HEK293 (cell line): ENCODE data around the gene TNFSF13.
A peak's percentile ranks its signal among the peaks of the same experiment; 100 is the strongest.

Experiments
- CTCF ChIA-PET: fragments of 350-600 bp; formaldehyde crosslinking; extraction: SDS; loops from one replicate; lab custom pipeline; 2021; ENCODE audit warnings: antibody characterized with exemption; lab: Yijun Ruan, JAX
- POLR2A ChIA-PET: fragments of 300-600 bp; formaldehyde crosslinking; extraction: SDS; loops from one replicate; lab custom pipeline; 2020; ENCODE audit warnings: antibody characterized with exemption, inconsistent platforms; lab: Yijun Ruan, JAX
- H3K27ac ChIP-seq: fragments of 200-500 bp; sonication (Bioruptor generic); 2 replicates; pipeline ENCODE4 v1.5.1; 2014; ENCODE audit warnings: low read depth, low read length, control low read depth, inconsistent platforms; ENCODE audit errors: extremely low read depth
- H3K36me3 ChIP-seq, 2 experiments: fragments of 200-500 bp in 1 of 2; sonication (Bioruptor generic) in 1 of 2; 1 replicate in 1 of 2; 2 replicates in 1 of 2; pipeline ENCODE4 v1.5.1; 2014 to 2017; ENCODE audit warnings: inconsistent platforms in 2 of 2, low read length in 2 of 2; ENCODE audit not compliant: control insufficient read depth in 2 of 2, insufficient read depth in 1 of 2
- H3K4me1 ChIP-seq: fragments of 200-500 bp; sonication (Bioruptor generic); 2 replicates; pipeline ENCODE4 v1.5.1; 2014; ENCODE audit warnings: mild to moderate bottlenecking, low read length, inconsistent platforms; ENCODE audit not compliant: control insufficient read depth, insufficient read depth
- H3K4me3 ChIP-seq: 2 replicates; pipeline ENCODE4 v1.5.1; 2011; ENCODE audit warnings: low read depth, mild to moderate bottlenecking, control low read depth, low read length, moderate library complexity
- H3K9me3 ChIP-seq: fragments of 200-500 bp; sonication (Bioruptor generic); 2 replicates; pipeline ENCODE4 v1.5.1; 2014; ENCODE audit warnings: low read depth, low read length, inconsistent platforms; ENCODE audit not compliant: control insufficient read depth, insufficient read depth
- BCL11A ChIP-seq: fragments of 450-650 bp; formaldehyde crosslinking; IDR thresholded peaks from 2 replicates; pipeline ENCODE4 v1.5.1; 2016; ENCODE audit warnings: low read depth, missing biosample characterization, missing genetic modification characterization
- BCL11B ChIP-seq: fragments of 450-650 bp; formaldehyde crosslinking; IDR thresholded peaks from 2 replicates; pipeline ENCODE4 v1.5.1; 2016; ENCODE audit warnings: low read depth, missing biosample characterization, missing genetic modification characterization
- GLIS1 ChIP-seq: fragments of 450-650 bp; formaldehyde crosslinking; IDR thresholded peaks from 2 replicates; pipeline ENCODE4 v1.5.1; 2016; ENCODE audit warnings: missing biosample characterization, missing genetic modification characterization
- KLF10 ChIP-seq: fragments of 450-650 bp; IDR thresholded peaks from 2 replicates; pipeline ENCODE4 v1.5.1; 2018; ENCODE audit warnings: missing biosample characterization, mild to moderate bottlenecking, missing genetic modification characterization
- KLF16 ChIP-seq: fragments of 450-650 bp; formaldehyde crosslinking; IDR thresholded peaks from 2 replicates; pipeline ENCODE4 v1.5.1; 2017; ENCODE audit warnings: missing biosample characterization, missing genetic modification characterization
- OSR2 ChIP-seq: fragments of 450-650 bp; formaldehyde crosslinking; IDR thresholded peaks from 2 replicates; pipeline ENCODE4 v1.5.1; 2016; ENCODE audit warnings: missing biosample characterization, missing genetic modification characterization
- SALL2 ChIP-seq: fragments of 450-650 bp; formaldehyde crosslinking; IDR thresholded peaks from 2 replicates; pipeline ENCODE4 v1.5.0; 2017; ENCODE audit warnings: missing biosample characterization, mild to moderate bottlenecking, missing genetic modification characterization, borderline replicate concordance
- TRIM28 ChIP-seq: IDR thresholded peaks from 2 replicates; pipeline ENCODE4 v1.6.1; 2011; ENCODE audit warnings: low read length, control low read depth, borderline replicate concordance
- WT1 ChIP-seq: fragments of 450-650 bp; formaldehyde crosslinking; IDR thresholded peaks from 2 replicates; pipeline ENCODE4 v1.5.1; 2016; ENCODE audit warnings: missing biosample characterization, missing genetic modification characterization
- ZBTB17 ChIP-seq: fragments of 450-650 bp; formaldehyde crosslinking; IDR thresholded peaks from 2 replicates; pipeline ENCODE4 v1.5.1; 2016; ENCODE audit warnings: missing biosample characterization, missing genetic modification characterization
- ZNF10 ChIP-seq: fragments of 450-650 bp; formaldehyde crosslinking; IDR thresholded peaks from 2 replicates; pipeline ENCODE4 v1.5.1; 2017; ENCODE audit warnings: missing biosample characterization, missing genetic modification characterization
- ZNF157 ChIP-seq: fragments of 450-650 bp; formaldehyde crosslinking; IDR thresholded peaks from 2 replicates; pipeline ENCODE4 v1.5.1; 2016; ENCODE audit warnings: missing biosample characterization, missing genetic modification characterization
- ZNF2 ChIP-seq: fragments of 450-650 bp; formaldehyde crosslinking; IDR thresholded peaks from 2 replicates; pipeline ENCODE4 v1.5.1; 2016; ENCODE audit warnings: missing biosample characterization, missing genetic modification characterization
- ZNF202 ChIP-seq: fragments of 450-650 bp; formaldehyde crosslinking; IDR thresholded peaks from 2 replicates; pipeline ENCODE4 v1.5.1; 2016; ENCODE audit warnings: missing biosample characterization, missing genetic modification characterization, borderline replicate concordance
- ZNF211 ChIP-seq: fragments of 450-650 bp; formaldehyde crosslinking; IDR thresholded peaks from 2 replicates; pipeline ENCODE4 v1.5.1; 2016; ENCODE audit warnings: low read depth, missing biosample characterization, missing genetic modification characterization
- ZNF23 ChIP-seq: fragments of 450-650 bp; formaldehyde crosslinking; IDR thresholded peaks from 2 replicates; pipeline ENCODE4 v1.5.1; 2016; ENCODE audit warnings: missing biosample characterization, missing genetic modification characterization, borderline replicate concordance
- ZNF280D ChIP-seq: fragments of 450-650 bp; formaldehyde crosslinking; IDR thresholded peaks from 2 replicates; pipeline ENCODE4 v1.5.1; 2016; ENCODE audit warnings: missing biosample characterization, missing genetic modification characterization
- ZNF324 ChIP-seq: fragments of 450-650 bp; formaldehyde crosslinking; IDR thresholded peaks from 2 replicates; pipeline ENCODE4 v1.5.1; 2016; ENCODE audit warnings: missing biosample characterization, missing genetic modification characterization
- ZNF394 ChIP-seq: fragments of 450-650 bp; formaldehyde crosslinking; IDR thresholded peaks from 2 replicates; pipeline ENCODE4 v1.5.1; 2016; ENCODE audit warnings: missing biosample characterization, missing genetic modification characterization, mild to moderate bottlenecking, moderate library complexity, borderline replicate concordance
- ZNF514 ChIP-seq: fragments of 450-650 bp; formaldehyde crosslinking; IDR thresholded peaks from 2 replicates; pipeline ENCODE4 v1.5.1; 2016; ENCODE audit warnings: missing biosample characterization, missing genetic modification characterization
- ZNF529 ChIP-seq: fragments of 450-650 bp; formaldehyde crosslinking; IDR thresholded peaks from 2 replicates; pipeline ENCODE4 v1.5.1; 2017; ENCODE audit warnings: missing genetic modification characterization, missing biosample characterization; ENCODE audit not compliant: insufficient replicate concordance
- ZNF600 ChIP-seq: fragments of 450-650 bp; formaldehyde crosslinking; IDR thresholded peaks from 2 replicates; pipeline ENCODE4 v1.5.1; 2016; ENCODE audit warnings: missing biosample characterization, missing genetic modification characterization
- ZNF624 ChIP-seq: fragments of 450-650 bp; formaldehyde crosslinking; IDR thresholded peaks from 2 replicates; pipeline ENCODE4 v1.5.1; 2017; ENCODE audit warnings: missing biosample characterization, missing genetic modification characterization
- ZNF658 ChIP-seq: fragments of 450-650 bp; formaldehyde crosslinking; IDR thresholded peaks from 2 replicates; pipeline ENCODE4; 2016; ENCODE audit warnings: missing biosample characterization, missing genetic modification characterization
- ZNF677 ChIP-seq: fragments of 450-650 bp; IDR thresholded peaks from 2 replicates; pipeline ENCODE4 v1.5.0; 2018; ENCODE audit warnings: missing biosample characterization, mild to moderate bottlenecking, missing genetic modification characterization, moderate library complexity
- ZNF692 ChIP-seq: fragments of 450-650 bp; formaldehyde crosslinking; IDR thresholded peaks from 2 replicates; pipeline ENCODE4 v1.5.1; 2016; ENCODE audit warnings: missing biosample characterization, missing genetic modification characterization
- ZNF768 ChIP-seq: fragments of 450-650 bp; formaldehyde crosslinking; IDR thresholded peaks from 2 replicates; pipeline ENCODE4 v1.5.1; 2018; ENCODE audit warnings: missing biosample characterization, mild to moderate bottlenecking, missing genetic modification characterization
- ZNF776 ChIP-seq: fragments of 450-650 bp; formaldehyde crosslinking; IDR thresholded peaks from 2 replicates; pipeline ENCODE4 v1.5.0; 2017; ENCODE audit warnings: missing biosample characterization, missing genetic modification characterization, borderline replicate concordance
- ZNF785 ChIP-seq: fragments of 450-650 bp; formaldehyde crosslinking; IDR thresholded peaks from 2 replicates; pipeline ENCODE4 v1.5.1; 2016; ENCODE audit warnings: missing biosample characterization, missing genetic modification characterization
- ZNF792 ChIP-seq: fragments of 450-650 bp; formaldehyde crosslinking; IDR thresholded peaks from 2 replicates; pipeline ENCODE4 v1.5.1; 2016; ENCODE audit warnings: missing biosample characterization, missing genetic modification characterization

The TNFSF13 gene

GRCh38 chr17:7538050-7538449 is 20.5 kb upstream of the TNFSF13 start (continued):
- TF ChIP-seq ZNF600 (no peak), WT1 (no peak), ZNF529 (tag by site-specific recombination) (no peak), ZNF211 (tag by site-specific recombination) (no peak), ZNF658 (tag by site-specific recombination) (no peak), SALL2 (tag by site-specific recombination) (no peak), ZBTB17 (tag by site-specific recombination) (no peak), ZNF677 (tag by site-specific recombination) (no peak), ZNF792 (tag by site-specific recombination) (no peak), TRIM28 (peak; percentile 28; the same call in 1 of the 2 replicates), ZNF23 (tag by site-specific recombination) (no peak), ZNF280D (tag by site-specific recombination) (no peak), ZNF624 (tag by site-specific recombination) (no peak)
- TF ChIP-seq, all 188 proteins: peak for 3

GRCh38 chr17:7538891-7539545 is 19.5 kb upstream of the TNFSF13 start:
- ChIA-PET CTCF (interaction anchor here (2.0 kb wide), 1 partner anchor 22 kb away, joined by 11 read pairs; no protein-coding TSS in a partner anchor), POLR2A (interaction anchor here (0.6 kb wide), 1 partner anchor 83 kb away, joined by 3 read pairs; no protein-coding TSS in a partner anchor)
- H3K4me1 ChIP-seq: no peaks in the 10 kb centered on the region
- TF ChIP-seq ZNF202 (tag by site-specific recombination) (no peak), KLF16 (tag by site-specific recombination) (no peak), BCL11B (no peak), ZNF776 (no peak), ZNF514 (tag by site-specific recombination) (no peak), BCL11A (tag by site-specific recombination) (no peak), ZNF10 (tag by site-specific recombination) (no peak), ZNF394 (tag by site-specific recombination) (no peak), ZNF785 (tag by site-specific recombination) (no peak)
- H3K4me3 ChIP-seq: no peak overlapping the region
- H3K36me3 ChIP-seq: no peaks in the 10 kb centered on the region
- no peak overlapping the region for H3K27ac ChIP-seq
- H3K9me3 ChIP-seq: no peaks in the 10 kb centered on the region

- TF ChIP-seq KLF10 (tag by site-specific recombination) (no peak), GLIS1 (tag by site-specific recombination) (no peak), ZNF768 (tag by site-specific recombination) (no peak), ZNF2 (tag by site-specific recombination) (no peak), ZNF692 (tag by site-specific recombination) (no peak), ZNF157 (tag by site-specific recombination) (no peak), ZNF324 (tag by site-specific recombination) (no peak), OSR2 (tag by site-specific recombination) (no peak)
- no peak overlapping the region for H3K4me3 ChIP-seq
- H3K4me1 ChIP-seq: no peaks in the 10 kb centered on the region
- no peaks in the 10 kb centered on the region for H3K9me3 ChIP-seq
- H3K36me3 ChIP-seq: no peaks in the 10 kb centered on the region
- ChIA-PET CTCF (interaction anchor here (0.6 to 3.8 kb wide), 4 partner anchors 18 to 146 kb away, joined by 3 to 18 read pairs (median 5); no protein-coding TSS in a partner anchor), POLR2A (interaction anchor here (1.0 kb wide), 1 partner anchor 56 kb away, joined by 5 read pairs; no protein-coding TSS in a partner anchor)
- no peak overlapping the region for H3K27ac ChIP-seq
Measured at GRCh38 chr17:7541074-7541621, 17.4 kb upstream of the TNFSF13 start.
